ENCODE results near the gene UHRF2. TPM values are rescaled to one million over a fixed set of nuclear protein-coding genes. Genes with fewer than 3 reads are reported as not detected.
A peak's percentile ranks its signal among the peaks of the same experiment; 100 is the strongest.

Gene UHRF2
- total RNA-seq, 1 experiment from 2014 or later = 58.3 TPM

- Mint-ChIP-seq H3K27me3 (ENCODE audit: insufficient read depth, unreplicated experiment) (no peaks in the 10 kb centered on the region), H3K36me3 (ENCODE audit: insufficient read depth, unreplicated experiment) (peaks cover under 1% of the 10 kb centered on the region), H3K4me3 (ENCODE audit: unreplicated experiment) (no peak overlapping the region), H3K27ac (ENCODE audit: low read depth, unreplicated experiment) (no peak overlapping the region), H3K9me3 (ENCODE audit: unreplicated experiment) (no peaks in the 10 kb centered on the region), H3K4me1 (ENCODE audit: insufficient read depth, unreplicated experiment) (peaks cover 5% of the 10 kb centered on the region)
- BruUV-seq (replicated peaks) = no TSS peak
- ChIA-PET POLR2A (interaction anchor here (5.2 kb wide), 1 partner anchor 55 kb away, joined by 54 read pairs; no protein-coding TSS in a partner anchor), CTCF (no interaction called here)
- intact Hi-C loops (cut with micrococcal nuclease) = loop anchor here (5.0 kb wide), 1 partner anchor 272 kb away; no protein-coding TSS in a partner anchor
- TF ChIP-seq, protein P1, sequence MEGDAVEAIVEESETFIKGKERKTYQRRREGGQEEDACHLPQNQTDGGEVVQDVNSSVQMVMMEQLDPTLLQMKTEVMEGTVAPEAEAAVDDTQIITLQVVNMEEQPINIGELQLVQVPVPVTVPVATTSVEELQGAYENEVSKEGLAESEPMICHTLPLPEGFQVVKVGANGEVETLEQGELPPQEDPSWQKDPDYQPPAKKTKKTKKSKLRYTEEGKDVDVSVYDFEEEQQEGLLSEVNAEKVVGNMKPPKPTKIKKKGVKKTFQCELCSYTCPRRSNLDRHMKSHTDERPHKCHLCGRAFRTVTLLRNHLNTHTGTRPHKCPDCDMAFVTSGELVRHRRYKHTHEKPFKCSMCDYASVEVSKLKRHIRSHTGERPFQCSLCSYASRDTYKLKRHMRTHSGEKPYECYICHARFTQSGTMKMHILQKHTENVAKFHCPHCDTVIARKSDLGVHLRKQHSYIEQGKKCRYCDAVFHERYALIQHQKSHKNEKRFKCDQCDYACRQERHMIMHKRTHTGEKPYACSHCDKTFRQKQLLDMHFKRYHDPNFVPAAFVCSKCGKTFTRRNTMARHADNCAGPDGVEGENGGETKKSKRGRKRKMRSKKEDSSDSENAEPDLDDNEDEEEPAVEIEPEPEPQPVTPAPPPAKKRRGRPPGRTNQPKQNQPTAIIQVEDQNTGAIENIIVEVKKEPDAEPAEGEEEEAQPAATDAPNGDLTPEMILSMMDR (IDR thresholded peaks at IDR 0.05; ENCODE audit: unreplicated experiment) = no peak
- no peak for DNase-seq (ENCODE audit: unreplicated experiment)
Observed at GRCh38 chr9:6410633-6411032, 2.4 kb upstream of the UHRF2 start.

- H3K9me3 Mint-ChIP-seq (ENCODE audit: unreplicated experiment) = no peaks in the 10 kb centered on the region
- H3K27ac Mint-ChIP-seq (ENCODE audit: low read depth, unreplicated experiment) = peak overlapping the region; percentile 87
- H3K4me1 Mint-ChIP-seq (ENCODE audit: insufficient read depth, unreplicated experiment) = peaks cover 24% of the 10 kb centered on the region
- H3K27me3 Mint-ChIP-seq (ENCODE audit: insufficient read depth, unreplicated experiment) = no peaks in the 10 kb centered on the region
- peak overlapping the region; percentile 81 for H3K4me3 Mint-ChIP-seq (ENCODE audit: unreplicated experiment)
- DNase-seq (ENCODE audit: unreplicated experiment) = peak; percentile 35
- CTCF ChIA-PET = interaction anchor here (0.6 to 2.6 kb wide), 8 partner anchors 13 to 1616 kb away, joined by 3 to 11 read pairs (median 4); no protein-coding TSS in a partner anchor
- intact Hi-C loops (cut with micrococcal nuclease) = loop anchor here (1.0 to 5.0 kb wide), 3 partner anchors 59 to 269 kb away; no protein-coding TSS in a partner anchor
- peaks cover 5% of the 10 kb centered on the region for H3K36me3 Mint-ChIP-seq (ENCODE audit: insufficient read depth, unreplicated experiment)
- POLR2A ChIA-PET = interaction anchor here (0.7 to 5.2 kb wide), 28 partner anchors 9 to 534 kb away, joined by 3 to 54 read pairs (median 7); partner anchors contain the start of gene KDM4C
- no TSS peak for BruUV-seq (replicated peaks)
- TF ChIP-seq, protein P1 (IDR thresholded peaks at IDR 0.05; ENCODE audit: unreplicated experiment) = no peak
Observed at GRCh38 chr9:6413365-6414246, 607 bp downstream of the UHRF2 start.

GRCh38 chr9:6414247-6414641 is 1.2 kb downstream of the UHRF2 start:
- Mint-ChIP-seq H3K27me3 (ENCODE audit: insufficient read depth, unreplicated experiment) (no peaks in the 10 kb centered on the region), H3K4me1 (ENCODE audit: insufficient read depth, unreplicated experiment) (peaks cover 29% of the 10 kb centered on the region), H3K36me3 (ENCODE audit: insufficient read depth, unreplicated experiment) (peaks cover 5% of the 10 kb centered on the region), H3K27ac (ENCODE audit: low read depth, unreplicated experiment) (peak overlapping the region; percentile 87), H3K4me3 (ENCODE audit: unreplicated experiment) (peak overlapping the region; percentile 81), H3K9me3 (ENCODE audit: unreplicated experiment) (no peaks in the 10 kb centered on the region)
- CTCF ChIA-PET = interaction anchor here (0.6 to 2.6 kb wide), 7 partner anchors 11 to 1616 kb away, joined by 3 to 11 read pairs (median 4); no protein-coding TSS in a partner anchor
- TSS peak; percentile 31 for BruUV-seq (replicated peaks)
- DNase-seq (ENCODE audit: unreplicated experiment) = no peak
- intact Hi-C loops (cut with micrococcal nuclease) = loop anchor here (1.0 to 5.0 kb wide), 3 partner anchors 60 to 268 kb away; no protein-coding TSS in a partner anchor
- POLR2A ChIA-PET = interaction anchor here (0.7 to 5.2 kb wide), 22 partner anchors 9 to 406 kb away, joined by 3 to 54 read pairs (median 7); partner anchors contain the start of gene KDM4C
- TF ChIP-seq, protein P1 (IDR thresholded peaks at IDR 0.05; ENCODE audit: unreplicated experiment) = no peak

- no peak for DNase-seq (ENCODE audit: unreplicated experiment)
- H3K4me1 Mint-ChIP-seq (ENCODE audit: insufficient read depth, unreplicated experiment) = peaks cover 29% of the 10 kb centered on the region
- POLR2A ChIA-PET = interaction anchor here (0.6 to 5.2 kb wide), 16 partner anchors 8 to 342 kb away, joined by 3 to 54 read pairs (median 6); partner anchors contain the start of gene KDM4C
- H3K9me3 Mint-ChIP-seq (ENCODE audit: unreplicated experiment) = no peaks in the 10 kb centered on the region
- BruUV-seq (replicated peaks) = no TSS peak
- intact Hi-C loops (cut with micrococcal nuclease) = no loop called here
- H3K4me3 Mint-ChIP-seq (ENCODE audit: unreplicated experiment) = peak overlapping the region; percentile 81
- no peaks in the 10 kb centered on the region for H3K27me3 Mint-ChIP-seq (ENCODE audit: insufficient read depth, unreplicated experiment)
- H3K27ac Mint-ChIP-seq (ENCODE audit: low read depth, unreplicated experiment) = peak overlapping the region; percentile 87
- CTCF ChIA-PET = interaction anchor here (0.5 to 2.6 kb wide), 11 partner anchors 11 to 532 kb away, joined by 3 to 11 read pairs (median 3); no protein-coding TSS in a partner anchor
- H3K36me3 Mint-ChIP-seq (ENCODE audit: insufficient read depth, unreplicated experiment) = peaks cover 5% of the 10 kb centered on the region
- TF ChIP-seq, protein P1 (IDR thresholded peaks at IDR 0.05; ENCODE audit: unreplicated experiment) = no peak
Observed at GRCh38 chr9:6415266-6415665, 2.3 kb downstream of the UHRF2 start.

All from MCF 10A (cell line).